ENCODE measurements around the gene ARHGAP27. TPM values are rescaled to one million over a fixed set of nuclear protein-coding genes. Genes with fewer than 3 reads are reported as not detected.

ARHGAP27 gene
- total and polyA plus RNA-seq, 2 of the 13 experiments (the other 11 are each of a cell fraction or from before 2014, with no cell fraction given) = 15.5 to 18.9 TPM

GRCh38 chr17:45428050-45428617 is 4.5 kb downstream of the ARHGAP27 start (continued):
- TF ChIP-seq TBL1XR1 (IDR thresholded peaks at IDR 0.05; ENCODE audit: borderline replicate concordance, low read length, partially characterized antibody) (no peak), KLF15 (CRISPR knock-in tag; IDR thresholded peaks at IDR 0.05; ENCODE audit: borderline replicate concordance) (no peak), ZFP36L1 (CRISPR knock-in tag; IDR thresholded peaks at IDR 0.05) (no peak), ZNF274 (CRISPR knock-in tag; IDR thresholded peaks at IDR 0.05) (peak; percentile 94), ZSCAN22 (CRISPR knock-in tag; IDR thresholded peaks at IDR 0.05) (no peak), ZNF737 (CRISPR knock-in tag; IDR thresholded peaks at IDR 0.05; ENCODE audit: borderline replicate concordance) (no peak), HOXD1 (CRISPR knock-in tag; IDR thresholded peaks at IDR 0.05) (no peak), ZNF253 (CRISPR knock-in tag; IDR thresholded peaks at IDR 0.05; ENCODE audit: borderline replicate concordance) (no peak), ZSCAN20 (CRISPR knock-in tag; IDR thresholded peaks at IDR 0.05; ENCODE audit: borderline replicate concordance) (no peak), ZNF605 (CRISPR knock-in tag; IDR thresholded peaks at IDR 0.05) (peak; percentile 82), FIP1L1 (IDR thresholded peaks at IDR 0.05; ENCODE audit: borderline replicate concordance, insufficient read depth, low read depth, low read length) (no peak), XRCC5 (optimal IDR thresholded peaks at IDR 0.05; ENCODE audit: low read length) (peak; percentile 85), RXRA (CRISPR knock-in tag; IDR thresholded peaks at IDR 0.05) (peak; percentile 65), ZNF660 (CRISPR knock-in tag; IDR thresholded peaks at IDR 0.05; ENCODE audit: borderline replicate concordance, low read depth) (no peak), SNAPC4 (CRISPR knock-in tag; IDR thresholded peaks at IDR 0.05) (0 out of 2 replicates have a peak, but pooled peaks have one; percentile 40), HNRNPUL1 (IDR thresholded peaks at IDR 0.05; ENCODE audit: low read depth, low read length) (no peak), HIVEP1 (CRISPR knock-in tag; IDR thresholded peaks at IDR 0.05) (0 out of 2 replicates have a peak, but pooled peaks have one; percentile 15), ZNF670 (CRISPR knock-in tag; IDR thresholded peaks at IDR 0.05; ENCODE audit: borderline replicate concordance) (no peak), SCMH1 (CRISPR knock-in tag; IDR thresholded peaks at IDR 0.05; ENCODE audit: borderline replicate concordance) (no peak), ZNF10 (CRISPR knock-in tag; IDR thresholded peaks at IDR 0.05; ENCODE audit: borderline replicate concordance, low read depth) (no peak), NR0B2 (CRISPR knock-in tag; IDR thresholded peaks at IDR 0.05) (no peak)
- TF ChIP-seq, protein P1, sequence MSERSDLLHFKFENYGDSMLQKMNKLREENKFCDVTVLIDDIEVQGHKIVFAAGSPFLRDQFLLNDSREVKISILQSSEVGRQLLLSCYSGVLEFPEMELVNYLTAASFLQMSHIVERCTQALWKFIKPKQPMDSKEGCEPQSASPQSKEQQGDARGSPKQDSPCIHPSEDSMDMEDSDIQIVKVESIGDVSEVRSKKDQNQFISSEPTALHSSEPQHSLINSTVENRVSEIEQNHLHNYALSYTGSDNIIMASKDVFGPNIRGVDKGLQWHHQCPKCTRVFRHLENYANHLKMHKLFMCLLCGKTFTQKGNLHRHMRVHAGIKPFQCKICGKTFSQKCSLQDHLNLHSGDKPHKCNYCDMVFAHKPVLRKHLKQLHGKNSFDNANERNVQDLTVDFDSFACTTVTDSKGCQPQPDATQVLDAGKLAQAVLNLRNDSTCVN (CRISPR knock-in tag; IDR thresholded peaks at IDR 0.05; ENCODE audit: borderline replicate concordance) = peak; percentile 73; the same call in 1 of the 2 replicates
- TF ChIP-seq, protein P2, sequence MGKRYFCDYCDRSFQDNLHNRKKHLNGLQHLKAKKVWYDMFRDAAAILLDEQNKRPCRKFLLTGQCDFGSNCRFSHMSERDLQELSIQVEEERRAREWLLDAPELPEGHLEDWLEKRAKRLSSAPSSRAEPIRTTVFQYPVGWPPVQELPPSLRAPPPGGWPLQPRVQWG (CRISPR knock-in tag; IDR thresholded peaks at IDR 0.05; ENCODE audit: borderline replicate concordance, low read depth) = no peak

Data from HepG2 (cell line).